ENCODE results near the gene RANBP9.

RANBP9 gene

DNA sequence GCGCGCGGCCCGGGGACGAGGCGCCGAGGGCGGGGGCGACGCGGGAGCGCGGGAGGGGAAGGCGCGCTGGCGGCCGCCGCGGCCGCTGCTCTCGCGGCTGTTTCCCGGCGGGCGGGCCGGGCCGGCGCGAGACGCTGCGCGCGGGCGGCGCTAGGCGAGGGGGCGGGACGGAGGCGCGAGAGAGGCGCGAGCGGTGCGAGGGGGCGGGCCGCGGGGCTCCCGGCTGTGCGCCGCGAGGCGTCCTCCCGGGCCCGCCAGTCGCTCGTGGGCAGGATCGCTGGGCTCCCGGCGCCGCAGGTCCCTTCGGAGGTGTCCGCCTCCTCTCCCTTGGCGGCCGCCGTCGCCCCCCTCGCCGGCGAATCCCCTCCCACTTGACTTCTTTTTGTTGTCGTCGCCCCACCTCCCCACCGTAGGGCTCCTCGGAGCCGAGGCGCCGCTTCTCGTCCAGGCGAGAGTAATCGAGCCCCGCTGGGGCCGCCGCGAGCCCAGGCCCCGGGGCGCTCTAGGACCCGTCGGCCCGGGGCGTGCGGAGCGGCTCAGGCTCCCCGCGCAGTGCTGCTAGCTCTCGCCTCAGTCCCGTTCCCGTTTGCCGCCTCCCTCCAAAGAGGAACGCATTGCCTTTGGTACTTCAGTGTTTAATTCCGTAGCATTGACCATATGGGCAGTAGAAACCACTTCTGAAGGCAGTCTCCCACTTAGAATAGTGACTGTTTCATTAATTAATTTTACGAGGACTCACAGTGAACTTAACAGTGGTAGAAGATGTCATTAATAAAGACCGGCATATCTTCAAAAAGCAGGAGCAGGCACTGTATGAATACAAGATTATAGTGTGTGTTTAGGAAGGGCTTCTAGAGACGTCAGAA lies at the start of gene RANBP9:
Gene RANBP9, minus strand, starts transcription at position 103 of the 866 bp plus-strand sequence. CDS start 330 bp downstream, outside the sequence.
- DNase-seq (ENCODE audit: low read depth): peak; percentile 87

GRCh38 chr6:13760307-13761304 lies 49.0 kb upstream of the RANBP9 start:
- no peak for DNase-seq (ENCODE audit: low read depth)

DNA sequence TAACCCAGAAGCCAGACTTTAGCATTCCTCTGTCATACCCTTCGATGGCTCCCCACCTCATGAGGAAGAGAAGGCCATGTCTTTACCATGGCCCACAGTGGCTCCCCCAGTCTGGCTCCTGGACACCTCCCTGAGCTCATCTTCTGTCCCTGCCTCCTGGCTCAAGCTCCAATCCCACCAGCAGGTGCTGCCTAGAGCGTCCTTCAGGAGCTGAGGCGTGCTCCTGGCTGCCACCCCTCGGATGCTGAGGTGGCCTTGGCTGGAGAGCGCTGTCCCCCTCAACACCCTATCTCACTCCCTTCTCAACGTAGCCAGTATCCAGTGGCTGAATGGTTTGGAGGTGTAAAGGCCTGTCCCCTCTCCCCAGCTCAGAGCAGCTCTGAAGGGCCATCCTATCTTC lies 47.4 kb upstream of the RANBP9 start:
- DNase-seq (ENCODE audit: low read depth): no peak

DNA sequence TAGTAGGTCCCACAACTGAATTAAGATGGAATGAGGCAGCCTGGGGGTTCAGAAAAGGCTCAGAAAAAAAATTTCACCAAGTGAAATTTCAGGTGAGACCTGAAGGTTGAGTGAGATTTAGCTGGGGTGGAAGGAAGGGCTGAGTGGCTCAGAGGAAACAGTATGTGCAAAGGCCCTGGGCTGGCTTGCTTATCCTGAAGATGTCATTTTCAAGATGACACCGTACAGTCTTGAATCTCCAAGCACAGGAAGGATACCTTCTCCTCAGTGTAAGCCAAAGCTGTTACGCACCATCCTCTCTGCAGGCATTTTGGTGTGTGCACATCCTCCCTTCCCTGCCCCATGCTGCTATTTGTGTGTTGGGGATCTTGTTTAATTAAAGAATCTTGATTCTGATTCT lies 43.0 kb upstream of the RANBP9 start:
- no peak for DNase-seq (ENCODE audit: low read depth)

DNA sequence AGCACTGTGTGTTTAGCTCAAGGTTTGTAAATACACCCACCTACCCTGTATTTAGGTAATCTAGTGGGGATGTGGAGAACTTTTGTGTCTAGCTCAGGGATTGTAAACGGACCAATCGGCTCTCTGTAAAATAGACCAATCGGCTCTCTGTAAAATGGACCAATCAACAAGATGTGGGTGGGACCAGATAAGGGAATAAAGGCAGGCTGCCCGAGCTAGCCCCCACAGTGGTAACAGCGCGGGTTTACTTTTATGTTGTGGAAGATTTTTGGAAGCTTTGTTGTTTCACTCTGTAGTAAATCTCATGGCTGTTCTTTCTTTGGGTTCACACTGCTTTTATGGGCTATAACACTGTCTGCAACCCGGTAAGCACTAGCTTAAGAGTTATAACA lies 32.1 kb upstream of the RANBP9 start:
- DNase-seq (ENCODE audit: low read depth): no peak

- no peak for DNase-seq (ENCODE audit: low read depth)
These were observed 31.5 kb upstream of the RANBP9 start for GRCh38 chr6:13742961-13743735.

DNA sequence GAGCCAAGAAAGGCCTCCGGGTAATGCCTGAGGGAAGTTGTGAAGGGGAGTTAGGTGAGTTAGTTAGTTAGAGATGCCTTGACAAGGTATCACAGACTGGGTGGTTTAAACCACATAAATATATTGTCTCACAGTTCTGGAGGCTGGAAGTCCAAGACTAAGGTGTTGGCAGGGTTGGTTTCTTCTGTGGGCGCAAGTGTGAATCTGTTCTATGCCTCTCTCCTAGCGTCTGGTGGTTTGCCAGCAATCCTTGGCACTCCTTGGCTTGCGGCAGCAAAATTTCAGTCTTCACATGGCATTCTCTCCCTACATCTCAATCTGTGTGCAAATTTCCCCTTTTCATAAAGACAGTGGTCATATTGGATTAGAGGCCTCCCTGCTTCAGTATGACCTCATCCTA lies 29.7 kb upstream of the RANBP9 start:
- no peak for DNase-seq (ENCODE audit: low read depth)

GRCh38 chr6:13735031-13735430 lies 23.4 kb upstream of the RANBP9 start:
- DNase-seq (ENCODE audit: low read depth): no peak

DNA sequence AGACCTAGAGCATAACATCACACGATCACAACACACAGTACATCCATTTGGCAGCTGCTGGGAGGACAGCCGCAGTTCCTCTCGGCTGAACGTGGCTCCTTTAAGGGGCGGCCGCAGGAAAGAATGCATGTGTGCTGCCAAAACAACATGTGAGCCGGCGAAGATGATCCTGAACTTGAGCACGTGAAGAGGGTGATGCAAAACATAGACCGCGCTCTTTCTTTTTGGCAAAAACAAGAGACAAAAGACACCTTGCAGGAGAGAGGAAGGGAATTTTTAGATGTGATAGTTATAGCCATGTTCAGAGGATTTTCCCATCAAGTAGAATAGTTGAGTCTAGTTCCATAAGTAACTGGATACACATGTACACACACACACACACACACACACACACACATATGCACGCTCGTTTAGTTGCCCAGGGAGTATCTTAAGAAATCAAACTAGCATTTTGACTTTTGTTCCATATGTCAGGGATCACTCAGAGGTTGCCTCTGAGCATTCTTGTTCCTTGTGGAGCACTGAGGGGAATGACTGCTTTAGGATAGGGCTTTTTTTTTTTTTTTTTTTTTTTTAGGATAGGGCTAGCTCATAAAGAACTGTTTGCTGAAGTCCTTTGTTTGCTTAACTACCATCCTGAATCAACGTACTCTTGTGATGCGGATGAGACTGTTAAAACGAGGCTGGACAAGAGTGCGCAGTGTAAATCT lies 21.7 kb upstream of the RANBP9 start:
- no peak for DNase-seq (ENCODE audit: low read depth)

DNA sequence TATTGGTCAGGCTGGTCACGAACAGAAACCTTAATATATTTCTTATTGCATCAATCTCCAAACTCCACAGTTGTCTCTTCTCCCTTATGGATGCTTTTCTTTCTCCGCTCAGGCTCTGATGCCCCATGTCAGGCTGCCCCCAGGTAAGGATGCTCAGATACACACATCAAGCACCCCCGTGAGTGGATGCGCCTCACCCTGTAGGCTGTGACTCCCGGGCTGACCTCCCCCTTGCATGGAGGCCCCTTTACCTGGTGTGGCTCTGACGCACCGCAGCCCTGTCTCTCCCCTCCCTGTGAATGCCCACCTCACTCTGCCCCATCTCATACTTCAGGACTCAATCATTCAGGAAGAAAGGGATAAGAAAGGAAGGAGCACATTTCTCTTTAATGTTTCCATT lies 19.1 kb upstream of the RANBP9 start:
- no peak for DNase-seq (ENCODE audit: low read depth)

- DNase-seq (ENCODE audit: low read depth): no peak
These were observed 18.3 kb upstream of the RANBP9 start for GRCh38 chr6:13729891-13730290.

DNA sequence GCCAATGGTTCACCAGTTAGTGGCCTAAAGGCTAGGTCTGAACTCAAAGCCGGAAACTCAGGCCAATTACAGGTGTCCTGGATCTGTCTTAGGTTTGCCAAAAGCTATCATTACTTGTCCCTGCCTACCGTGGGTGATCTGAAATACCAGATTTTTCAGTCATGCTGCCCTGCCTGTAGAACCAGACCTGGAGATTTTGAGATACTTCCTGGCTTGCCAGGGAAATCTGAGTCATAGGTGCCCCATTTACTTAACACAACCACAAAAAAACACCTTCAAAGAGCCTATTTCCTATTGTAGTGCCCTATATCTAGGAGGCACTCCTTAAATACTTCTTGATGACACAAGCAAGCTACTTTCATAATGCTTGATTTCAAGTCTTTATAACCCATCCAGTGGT lies 13.9 kb upstream of the RANBP9 start:
- no peak for DNase-seq (ENCODE audit: low read depth)

- DNase-seq (ENCODE audit: low read depth): no peak
These were observed 13.4 kb upstream of the RANBP9 start for GRCh38 chr6:13725052-13725451.

- no peak for DNase-seq (ENCODE audit: low read depth)
These were observed 12.5 kb upstream of the RANBP9 start for GRCh38 chr6:13724182-13724581.

DNA sequence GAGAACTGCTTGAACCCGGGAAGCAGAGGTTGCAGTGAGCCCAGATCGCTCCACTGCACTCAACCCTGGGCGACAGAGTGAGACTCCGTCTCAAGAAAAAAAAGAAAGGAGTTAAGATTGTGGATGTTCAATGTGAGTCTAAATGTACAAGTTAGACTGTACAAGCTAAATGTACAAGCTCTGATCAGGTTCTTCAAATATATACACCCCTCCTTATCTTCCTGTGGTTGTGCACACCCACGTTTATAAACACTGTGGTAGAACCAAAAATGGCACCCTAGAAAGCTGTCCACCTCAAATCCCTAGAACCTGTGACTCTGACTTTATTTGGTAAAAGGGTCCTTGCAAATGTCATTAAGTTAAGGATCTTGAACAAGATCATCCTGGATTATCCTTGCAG lies 11.2 kb upstream of the RANBP9 start:
- no peak for DNase-seq (ENCODE audit: low read depth)

- no peak for DNase-seq (ENCODE audit: low read depth)
These were observed 6.5 kb upstream of the RANBP9 start for GRCh38 chr6:13718123-13718458.

GRCh38 chr6:13716955-13717295 lies 5.3 kb upstream of the RANBP9 start:
- DNase-seq (ENCODE audit: low read depth): no peak

DNA sequence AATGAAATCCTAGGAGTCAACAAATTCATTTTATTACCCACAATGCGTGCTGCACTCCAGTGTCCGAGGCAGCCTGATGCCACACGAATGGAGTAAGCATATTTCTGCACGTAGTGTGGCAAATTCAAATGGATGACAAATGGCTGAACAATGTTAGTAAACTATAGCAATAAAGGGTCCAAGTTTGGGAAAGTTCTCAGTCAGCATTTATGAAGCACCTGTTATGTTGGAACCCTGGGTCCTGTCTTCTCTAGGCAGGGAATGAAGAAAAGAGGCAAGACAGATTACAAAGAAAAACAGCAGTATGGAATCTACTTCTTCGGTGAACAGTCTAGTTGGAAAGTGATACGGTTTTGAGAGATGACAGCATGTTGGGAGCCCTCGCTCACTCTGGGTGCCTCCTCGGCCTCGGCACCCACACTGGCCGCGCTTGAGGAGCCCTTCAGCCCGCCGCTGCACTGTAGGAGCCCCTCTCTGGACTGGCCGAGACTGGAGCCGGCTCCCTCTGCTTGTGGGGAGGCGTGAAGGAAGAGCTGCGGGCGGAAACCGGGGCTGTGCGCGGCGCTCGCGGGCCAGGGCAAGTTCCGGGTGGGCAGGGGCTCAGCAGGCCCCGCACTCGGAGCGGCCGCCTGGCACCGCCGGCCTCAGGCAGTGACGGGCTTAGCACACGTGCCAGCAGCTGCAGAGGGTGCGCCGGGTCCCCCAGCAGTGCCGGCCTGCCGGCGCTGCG lies 4.8 kb upstream of the RANBP9 start:
- no peak for DNase-seq (ENCODE audit: low read depth)

DNA sequence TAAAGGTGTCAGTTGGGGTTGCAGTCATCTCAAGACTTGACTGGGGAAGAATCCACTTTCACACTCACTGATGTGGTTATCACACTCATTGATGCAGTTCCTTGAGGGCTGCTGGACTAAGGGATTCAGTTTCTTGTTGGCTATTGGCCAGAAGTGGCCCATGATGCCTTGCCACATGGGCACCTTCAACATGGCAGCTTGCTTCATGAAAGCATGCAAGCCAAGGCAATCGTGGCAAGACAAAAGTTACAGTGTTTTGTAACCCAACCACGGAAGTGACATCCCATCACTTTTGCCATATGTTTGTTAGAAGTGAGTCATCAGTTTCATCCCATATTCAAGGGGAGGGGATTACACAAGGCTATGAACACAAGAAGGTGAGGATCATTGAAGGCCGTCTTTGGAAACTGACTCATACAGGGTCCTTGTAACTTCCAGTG lies 3.8 kb upstream of the RANBP9 start:
- DNase-seq (ENCODE audit: low read depth): peak; percentile 35

DNA sequence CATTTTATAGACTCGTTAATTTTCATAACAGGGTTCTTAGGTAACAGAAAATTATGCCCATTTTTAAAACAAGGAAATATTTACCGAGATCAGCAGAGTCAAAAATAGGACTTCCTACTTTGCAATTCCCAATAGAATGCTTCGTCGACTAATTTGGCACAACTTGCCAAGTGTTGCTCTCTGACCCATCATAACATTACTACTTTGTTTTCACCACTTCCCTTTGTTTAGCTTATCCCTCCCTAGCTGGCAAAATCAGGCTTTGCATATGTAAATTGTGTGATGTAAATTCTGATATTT lies 914 bp upstream of the RANBP9 start:
- no peak for DNase-seq (ENCODE audit: low read depth)

DNA sequence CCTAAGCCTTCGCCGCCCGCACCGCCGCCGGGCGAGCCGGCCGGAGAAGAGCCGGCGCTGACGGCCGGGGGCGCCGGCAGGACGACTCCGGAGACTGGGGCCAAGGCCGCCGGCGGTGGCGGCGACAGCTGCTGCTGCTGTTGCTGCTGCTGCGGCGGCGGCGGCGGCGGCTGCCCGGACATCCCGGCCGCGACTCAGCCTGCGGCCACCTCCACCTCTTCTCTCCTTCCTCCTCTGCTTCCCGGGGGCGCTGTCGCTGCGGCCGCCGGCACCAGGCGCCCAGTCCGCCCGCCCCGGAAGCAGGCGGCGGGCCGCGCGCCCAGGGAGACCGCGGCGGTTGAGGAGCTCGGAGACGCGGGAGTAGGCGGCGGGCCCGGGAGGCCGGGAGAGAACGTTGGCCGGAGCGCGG lies 307 bp downstream of the RANBP9 start:
- no peak for DNase-seq (ENCODE audit: low read depth)
